GM20000 (cell line): ENCODE measurements around the gene RILPL1.
A peak's percentile ranks its signal among the peaks of the same experiment; 100 is the strongest.

ENCODE experiments used
- DNase-seq: peaks from one replicate; pipeline ENCODE4 v3.0.0; 2012; ENCODE audit warnings: low spot score
- TF ChIP-seq, protein P1 (sequence below): IDR thresholded peaks from 2 replicates; pipeline ENCODE4 v1.5.1; 2012; ENCODE audit warnings: mild to moderate bottlenecking, control low read depth; ENCODE audit errors: extremely low read depth, missing control alignments

The RILPL1 gene

DNA sequence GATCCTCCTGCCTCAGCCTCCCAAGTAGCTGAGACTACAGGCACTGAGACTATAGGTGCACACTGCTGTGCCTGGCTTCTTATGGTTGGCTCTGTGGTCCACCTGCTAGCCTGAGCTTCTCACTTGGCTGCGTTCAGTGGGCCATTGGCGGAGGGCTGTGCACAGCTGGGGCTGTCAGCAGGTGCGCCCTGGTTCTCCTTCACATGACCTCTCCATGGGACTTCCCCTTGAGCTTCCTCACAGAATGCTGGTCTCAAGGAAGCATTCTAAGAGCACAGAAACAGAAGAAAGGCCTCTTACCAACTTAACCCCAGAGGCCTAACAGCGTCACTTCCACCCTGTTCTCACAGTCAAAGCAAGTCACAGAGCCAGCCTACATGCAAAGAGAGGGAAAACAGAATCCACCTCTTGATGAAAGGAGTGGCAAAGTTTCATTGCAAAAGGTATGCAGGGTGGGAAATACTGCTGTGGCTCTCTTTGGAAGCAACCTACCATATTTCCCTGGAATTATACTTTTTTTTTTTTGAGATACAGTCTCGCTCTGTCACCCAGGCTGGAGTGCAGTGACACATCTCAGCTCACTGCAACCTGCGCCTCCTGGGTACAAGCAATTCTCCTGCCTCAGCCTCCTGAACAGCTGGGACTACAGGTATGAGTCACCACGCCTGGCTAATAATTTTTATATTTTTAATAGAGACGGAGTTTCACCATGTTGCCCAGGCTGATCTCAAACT is 106.3 kb downstream of the RILPL1 start:
- DNase-seq: peak; percentile 81
- TF ChIP-seq, protein P1, sequence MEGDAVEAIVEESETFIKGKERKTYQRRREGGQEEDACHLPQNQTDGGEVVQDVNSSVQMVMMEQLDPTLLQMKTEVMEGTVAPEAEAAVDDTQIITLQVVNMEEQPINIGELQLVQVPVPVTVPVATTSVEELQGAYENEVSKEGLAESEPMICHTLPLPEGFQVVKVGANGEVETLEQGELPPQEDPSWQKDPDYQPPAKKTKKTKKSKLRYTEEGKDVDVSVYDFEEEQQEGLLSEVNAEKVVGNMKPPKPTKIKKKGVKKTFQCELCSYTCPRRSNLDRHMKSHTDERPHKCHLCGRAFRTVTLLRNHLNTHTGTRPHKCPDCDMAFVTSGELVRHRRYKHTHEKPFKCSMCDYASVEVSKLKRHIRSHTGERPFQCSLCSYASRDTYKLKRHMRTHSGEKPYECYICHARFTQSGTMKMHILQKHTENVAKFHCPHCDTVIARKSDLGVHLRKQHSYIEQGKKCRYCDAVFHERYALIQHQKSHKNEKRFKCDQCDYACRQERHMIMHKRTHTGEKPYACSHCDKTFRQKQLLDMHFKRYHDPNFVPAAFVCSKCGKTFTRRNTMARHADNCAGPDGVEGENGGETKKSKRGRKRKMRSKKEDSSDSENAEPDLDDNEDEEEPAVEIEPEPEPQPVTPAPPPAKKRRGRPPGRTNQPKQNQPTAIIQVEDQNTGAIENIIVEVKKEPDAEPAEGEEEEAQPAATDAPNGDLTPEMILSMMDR: no peak

GRCh38 chr12:123421314-123421713 is 112.2 kb downstream of the RILPL1 start:
- no peak for DNase-seq
- TF ChIP-seq, protein P1: no peak
